Transverse colon (tissue), 4 donors: ENCODE data around the gene LMNA. TPM values are rescaled to one million over a fixed set of nuclear protein-coding genes. Genes with fewer than 3 reads are reported as not detected.
"Not testable (repeated sequence)": the region's sequence is repeated elsewhere in the genome, so short reads cannot be mapped to it uniquely, and the experiment has no call there.

Experiments
- DNase-seq: peaks from one replicate; pipeline ENCODE4 v3.0.0-alpha.2; 2019
- H3K27ac ChIP-seq, 4 donors: fragments of 200-600 bp; sonication (generic); 2 replicates each; pipeline ENCODE4 v1.5.1; 2016 to 2018; ENCODE audit warnings: inconsistent platforms in 4 of 4
- H3K27me3 ChIP-seq: fragments of 200-600 bp; sonication (generic); 2 replicates; pipeline ENCODE4 v1.5.1; 2017; ENCODE audit warnings: inconsistent platforms
- H3K36me3 ChIP-seq, 4 donors: fragments of 200-600 bp; sonication (generic); 2 replicates each; pipeline ENCODE4 v1.5.1; 2017 to 2019; ENCODE audit warnings: inconsistent platforms in 4 of 4
- H3K4me1 ChIP-seq, 4 donors: fragments of 200-600 bp; sonication (generic); 2 replicates each; pipeline ENCODE4 v1.5.1; 2017 to 2020; ENCODE audit warnings: inconsistent platforms in 4 of 4
- H3K4me3 ChIP-seq, 4 donors: fragments of 200-600 bp; sonication (generic); 1 replicate in 1 of 4; 2 replicates in 3 of 4; pipeline versions ENCODE4 v1.5.1 to v1.6.1; 2017 to 2019; ENCODE audit warnings: inconsistent platforms in 4 of 4
- H3K9me3 ChIP-seq, 2 donors: fragments of 200-600 bp; sonication (generic); 2 replicates each; pipeline ENCODE4 v1.5.1; 2017 to 2019; ENCODE audit warnings: inconsistent platforms in 2 of 2
- EP300 ChIP-seq: sonication (generic); formaldehyde crosslinking; IDR thresholded peaks from one replicate; pipeline ENCODE4 v1.6.1; 2017; ENCODE audit warnings: antibody characterized with exemption, low read depth
- POLR2A ChIP-seq: fragments of 450-650 bp; IDR thresholded peaks from one replicate; pipeline ENCODE4 v1.6.1; 2016; ENCODE audit warnings: antibody characterized with exemption, mild to moderate bottlenecking, moderate library complexity
- POLR2AphosphoS5 ChIP-seq, 3 donors: sonication (generic); formaldehyde crosslinking; IDR thresholded peaks; one replicate each; pipeline ENCODE4 v1.6.1; 2016; ENCODE audit warnings: antibody characterized with exemption in 3 of 3
- WGBS, 2 donors: methylation state at CpG; one replicate each; pipeline ENCODE4 v1.1.5; 2018; ENCODE audit warnings: low coverage in 1 of 2; 5-methylcytosine and 5-hydroxymethylcytosine counted together
- in situ Hi-C, 4 donors: fragments of 200-750 bp; cut with MboI; loops; one replicate each; pipeline versions ENCODE4 v1.15.0 to v1.15.1; 2017; ENCODE audit warnings: low sequenced_read_pairs in 3 of 4, low pct_ligation_motif_present in 1 of 4, low pct_unique_long_range_greater_than_20kb in 1 of 4
- intact Hi-C: fragments of 100-400 bp; cut with DNase I; formaldehyde crosslinking; loops from one replicate; pipeline ENCODE4 v1.15.1; 2023; ENCODE audit warnings: low total_unique reads
- total RNA-seq, 4 donors: library from RNA; depleted of rRNA; stranded (reverse); fragments of >200 nt; gene quantifications; one replicate each; pipeline ENCODE4 v1.1.0, GENCODE V29; 2016
- TF ChIP-seq, protein P1 (sequence below), 5 experiments: fragments of 200-600 bp in 3 of 5; fragments of 450-650 bp in 2 of 5; sonication (generic) in 3 of 5; IDR thresholded peaks; 1 replicate in 2 of 5; 2 replicates in 3 of 5; pipeline ENCODE4 v1.5.1; 2016 to 2017; ENCODE audit warnings: antibody characterized with exemption in 5 of 5, inconsistent platforms in 3 of 5, mild to moderate bottlenecking in 2 of 5, moderate library complexity in 1 of 5

The LMNA gene
- total RNA-seq, 4 donors from 2014 or later: 300 to 999 (median 324) TPM

DNA sequence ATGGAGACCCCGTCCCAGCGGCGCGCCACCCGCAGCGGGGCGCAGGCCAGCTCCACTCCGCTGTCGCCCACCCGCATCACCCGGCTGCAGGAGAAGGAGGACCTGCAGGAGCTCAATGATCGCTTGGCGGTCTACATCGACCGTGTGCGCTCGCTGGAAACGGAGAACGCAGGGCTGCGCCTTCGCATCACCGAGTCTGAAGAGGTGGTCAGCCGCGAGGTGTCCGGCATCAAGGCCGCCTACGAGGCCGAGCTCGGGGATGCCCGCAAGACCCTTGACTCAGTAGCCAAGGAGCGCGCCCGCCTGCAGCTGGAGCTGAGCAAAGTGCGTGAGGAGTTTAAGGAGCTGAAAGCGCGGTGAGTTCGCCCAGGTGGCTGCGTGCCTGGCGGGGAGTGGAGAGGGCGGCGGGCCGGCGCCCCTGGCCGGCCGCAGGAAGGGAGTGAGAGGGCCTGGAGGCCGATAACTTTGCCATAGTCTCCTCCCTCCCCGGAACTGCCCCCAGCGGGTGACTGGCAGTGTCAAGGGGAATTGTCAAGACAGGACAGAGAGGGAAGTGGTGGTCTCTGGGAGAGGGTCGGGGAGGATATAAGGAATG, 505 bp downstream of the LMNA start:
- Histone ChIP-seq H3K27me3 (no peaks in the 10 kb centered on the region), H3K9me3 (no peaks in the 10 kb centered on the region), H3K4me3 (peak overlapping the region; percentile 76 to 99 (median 84)), H3K36me3 (no peaks in the 10 kb centered on the region), H3K4me1 (peaks cover 12 to 60% (median 53%) of the 10 kb centered on the region in 4 donors), H3K27ac (peak overlapping the region; percentile 96 to 100 (median 98))
- 0% methylated on average over 47 of the region's 49 CpGs; no CpG with 5 or more reads in 1 of the 2 donors for WGBS, 2 donors
- in situ Hi-C loops (no loop called here), intact Hi-C loops (no loop called here)
- TF ChIP-seq POLR2A (peak; percentile 66), EP300 (no peak), POLR2AphosphoS5 (IDR thresholded peaks at IDR 0.05) (peak in 1 of 3 donors; percentile 4)
- TF ChIP-seq, protein P1, sequence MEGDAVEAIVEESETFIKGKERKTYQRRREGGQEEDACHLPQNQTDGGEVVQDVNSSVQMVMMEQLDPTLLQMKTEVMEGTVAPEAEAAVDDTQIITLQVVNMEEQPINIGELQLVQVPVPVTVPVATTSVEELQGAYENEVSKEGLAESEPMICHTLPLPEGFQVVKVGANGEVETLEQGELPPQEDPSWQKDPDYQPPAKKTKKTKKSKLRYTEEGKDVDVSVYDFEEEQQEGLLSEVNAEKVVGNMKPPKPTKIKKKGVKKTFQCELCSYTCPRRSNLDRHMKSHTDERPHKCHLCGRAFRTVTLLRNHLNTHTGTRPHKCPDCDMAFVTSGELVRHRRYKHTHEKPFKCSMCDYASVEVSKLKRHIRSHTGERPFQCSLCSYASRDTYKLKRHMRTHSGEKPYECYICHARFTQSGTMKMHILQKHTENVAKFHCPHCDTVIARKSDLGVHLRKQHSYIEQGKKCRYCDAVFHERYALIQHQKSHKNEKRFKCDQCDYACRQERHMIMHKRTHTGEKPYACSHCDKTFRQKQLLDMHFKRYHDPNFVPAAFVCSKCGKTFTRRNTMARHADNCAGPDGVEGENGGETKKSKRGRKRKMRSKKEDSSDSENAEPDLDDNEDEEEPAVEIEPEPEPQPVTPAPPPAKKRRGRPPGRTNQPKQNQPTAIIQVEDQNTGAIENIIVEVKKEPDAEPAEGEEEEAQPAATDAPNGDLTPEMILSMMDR (IDR thresholded peaks at IDR 0.05): peak in 1 of 5 experiments; percentile 2
- no peak for DNase-seq

GRCh38 chr1:156115514-156116374, 1.2 kb downstream of the LMNA start:
- Histone ChIP-seq H3K4me3 (peak overlapping the region; percentile 76 to 99 (median 84)), H3K27me3 (no peaks in the 10 kb centered on the region), H3K36me3 (no peaks in the 10 kb centered on the region), H3K27ac (peak overlapping the region; percentile 96 to 100 (median 98)), H3K9me3 (no peaks in the 10 kb centered on the region), H3K4me1 (peaks cover 19 to 67% (median 60%) of the 10 kb centered on the region in 4 donors)
- intact Hi-C loops (no loop called here), in situ Hi-C loops (no loop called here)
- peak; percentile 76 for DNase-seq
- 14 to 15% methylated on average over 1 to 19 of the region's 19 CpGs for WGBS, 2 donors
- TF ChIP-seq, protein P1 (IDR thresholded peaks at IDR 0.05): no peak
- peak; percentile 70 to 87 (median 85) for TF ChIP-seq POLR2AphosphoS5 (IDR thresholded peaks at IDR 0.05)
- TF ChIP-seq POLR2A: peak; percentile 84
- TF ChIP-seq EP300: no peak

- WGBS, 2 donors: 50% methylated on average over 5 of the region's 5 CpGs; no CpG with 5 or more reads in 1 of the 2 donors
- peak overlapping the region; percentile 96 to 100 (median 98) for H3K27ac ChIP-seq
- H3K9me3 ChIP-seq, H3K27me3 ChIP-seq, DNase-seq, H3K36me3 ChIP-seq, in situ Hi-C loops, intact Hi-C loops: not testable (repeated sequence)
- H3K4me3 ChIP-seq: peak overlapping the region; percentile 76 to 99 (median 84)
- peaks cover 27 to 76% (median 67%) of the 10 kb centered on the region in 4 donors for H3K4me1 ChIP-seq
Measured at GRCh38 chr1:156116731-156117130, 2.2 kb downstream of the LMNA start.

DNA sequence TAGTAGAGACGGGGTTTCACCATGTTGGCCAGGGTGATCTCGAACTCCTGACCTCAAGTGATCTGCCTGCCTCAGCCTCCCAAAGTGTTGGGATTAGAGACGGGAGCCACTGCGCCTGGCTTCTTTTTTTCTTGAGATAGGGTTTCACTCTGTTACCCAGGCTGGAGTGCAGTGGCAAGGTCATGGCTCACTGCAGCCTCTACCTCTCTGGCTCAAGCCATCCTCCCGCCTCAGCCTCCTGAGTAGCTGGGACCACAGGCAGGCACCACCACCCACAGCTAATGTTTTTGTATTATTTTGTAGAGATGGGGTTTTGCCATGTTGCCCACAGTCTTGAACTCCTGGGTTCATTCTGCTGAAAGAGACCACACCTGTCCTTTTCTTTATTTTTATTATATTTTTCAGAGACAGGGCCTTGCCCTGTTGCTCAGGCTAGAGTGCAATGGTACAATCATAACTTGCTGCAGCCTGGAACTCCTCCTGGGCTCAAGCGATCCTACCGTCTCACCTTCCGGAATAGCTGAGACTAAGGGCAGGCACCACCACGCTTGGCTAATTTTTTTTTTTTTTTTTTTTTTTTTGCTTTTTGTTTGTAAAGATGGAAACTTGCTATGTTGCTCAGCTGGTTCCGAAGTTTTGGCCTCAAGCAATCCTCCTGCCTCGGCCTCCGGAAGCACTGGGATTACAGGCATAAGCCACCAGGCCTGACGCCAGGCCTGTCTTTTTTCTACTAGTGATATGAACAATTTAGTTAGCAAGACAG, 3.1 kb downstream of the LMNA start:
- H3K27me3 ChIP-seq: no peaks in the 10 kb centered on the region
- 32 to 46% methylated on average over 9 to 13 of the region's 13 CpGs for WGBS, 2 donors
- H3K27ac ChIP-seq: peak overlapping the region; percentile 96 to 100 (median 98)
- TF ChIP-seq POLR2A (no peak), POLR2AphosphoS5 (IDR thresholded peaks at IDR 0.05) (no peak), EP300 (no peak)
- TF ChIP-seq, protein P1 (IDR thresholded peaks at IDR 0.05): no peak
- intact Hi-C loops: no loop called here
- in situ Hi-C loops: no loop called here
- H3K36me3 ChIP-seq: no peaks in the 10 kb centered on the region
- peaks cover 32 to 79% (median 75%) of the 10 kb centered on the region in 4 donors for H3K4me1 ChIP-seq
- no peaks in the 10 kb centered on the region for H3K9me3 ChIP-seq
- H3K4me3 ChIP-seq: peak overlapping the region; percentile 5 to 99 (median 77)
- no peak for DNase-seq
